CD4-positive, alpha-beta T cell treated with Interleukin-17A for 4 hours (primary cell): Measurements from ENCODE around the gene CD37.
"Not testable (repeated sequence)": the region's sequence is repeated elsewhere in the genome, so short reads cannot be mapped to it uniquely, and the experiment has no call there.

Source experiments
- DNase-seq: peaks from one replicate; pipeline ENCODE4 v3.0.0-alpha.2; 2020; ENCODE audit warnings: mixed read lengths

Gene CD37

GRCh38 chr19:49348305-49349189, 13.3 kb downstream of the CD37 start:
- no peak for DNase-seq

- DNase-seq: no peak
These were observed 14.4 kb downstream of the CD37 start for GRCh38 chr19:49349567-49349966.

- no peak for DNase-seq
These were observed 20.7 kb downstream of the CD37 start for GRCh38 chr19:49355909-49356353.

- no peak for DNase-seq
These were observed 21.2 kb downstream of the CD37 start for GRCh38 chr19:49356382-49356781.

GRCh38 chr19:49357186-49357585, 22.0 kb downstream of the CD37 start:
- DNase-seq: no peak

GRCh38 chr19:49359851-49360820, 24.9 kb downstream of the CD37 start:
- DNase-seq: no peak

GRCh38 chr19:49361438-49362047, 26.3 kb downstream of the CD37 start:
- DNase-seq: peak; percentile 30

- DNase-seq: peak; percentile 16
These were observed 27.1 kb downstream of the CD37 start, which contains the start of gene TEAD2 for GRCh38 chr19:49362048-49362928. TEAD2 (minus strand) TSS chr19:49362416; CDS start chr19:49360075, 2,341 bp downstream.

GRCh38 chr19:49362929-49363267, 27.7 kb downstream of the CD37 start:
- no peak for DNase-seq

- DNase-seq: peak; percentile 58
These were observed 28.3 kb downstream of the CD37 start, which contains the start of gene DKKL1 for GRCh38 chr19:49363268-49364082. DKKL1 (plus strand) TSS chr19:49363877; CDS start chr19:49363999, 122 bp downstream.

GRCh38 chr19:49364083-49364737, 29.0 kb downstream of the CD37 start:
- DNase-seq: no peak

GRCh38 chr19:49366110-49366509, 30.9 kb downstream of the CD37 start:
- no peak for DNase-seq

- DNase-seq: no peak
These were observed 33.6 kb downstream of the CD37 start for GRCh38 chr19:49368711-49369358.

GRCh38 chr19:49371184-49371583, 36.0 kb downstream of the CD37 start:
- no peak for DNase-seq

- DNase-seq: not testable (repeated sequence)
These were observed 38.0 kb downstream of the CD37 start for GRCh38 chr19:49373174-49373573.

GRCh38 chr19:49374665-49375434, 39.6 kb downstream of the CD37 start:
- DNase-seq: no peak

- no peak for DNase-seq
These were observed 43.3 kb downstream of the CD37 start for GRCh38 chr19:49378512-49378911.

- no peak for DNase-seq
These were observed 45.2 kb downstream of the CD37 start for GRCh38 chr19:49380391-49380790.

GRCh38 chr19:49382639-49383038, 47.4 kb downstream of the CD37 start:
- DNase-seq: no peak
